Bronchial epithelial cell (primary cell): ENCODE results near the gene CHRDL1. TPM values are rescaled to one million over a fixed set of nuclear protein-coding genes. Genes with fewer than 3 reads are reported as not detected.

Experiments
- DNase-seq: peaks from one replicate; pipeline ENCODE4 v3.0.0-alpha.2; 2010; ENCODE audit warnings: low read depth
- FAIRE-seq: peaks from 2 replicates; lab custom pipeline; 2011; peaks lifted over from hg19 to GRCh38; lab: Jason Lieb, UNC
- H3K27me3 ChIP-seq: 2 replicates; pipeline ENCODE4 v1.5.1; 2011; ENCODE audit warnings: low read length; ENCODE audit not compliant: control insufficient read depth, insufficient read depth
- H3K36me3 ChIP-seq: 2 replicates; pipeline ENCODE4 v1.5.1; 2011; ENCODE audit warnings: low read length; ENCODE audit not compliant: control insufficient read depth, insufficient read depth
- H3K4me3 ChIP-seq: 2 replicates; pipeline ENCODE4 v1.5.1; 2011; ENCODE audit warnings: mild to moderate bottlenecking, low read depth, low read length, control low read depth
- CTCF ChIP-seq: IDR thresholded peaks from 2 replicates; pipeline ENCODE4 v1.5.1; 2011; ENCODE audit warnings: mild to moderate bottlenecking, moderate library complexity, low read length, control low read depth, inconsistent platforms; ENCODE audit not compliant: insufficient read depth, severe bottlenecking
- total RNA-seq: library from RNA; depleted of rRNA; stranded (reverse); fragments of >200 nt; gene quantifications from 2 replicates; pipeline ENCODE4 v1.2.1, GENCODE V29; 2014

CHRDL1 gene
- total RNA-seq, 1 donor from 2014 or later = not detected

- Histone ChIP-seq H3K36me3 (no peaks in the 10 kb centered on the region), H3K4me3 (no peak overlapping the region), H3K27me3 (no peaks in the 10 kb centered on the region)
- no peak for DNase-seq
- peak; percentile 18 for FAIRE-seq
- TF ChIP-seq CTCF = no peak
Observed at GRCh38 chrX:110806145-110806544, 10.5 kb upstream of the CHRDL1 start.

GRCh38 chrX:110805303-110805702 lies 9.7 kb upstream of the CHRDL1 start:
- Histone ChIP-seq H3K36me3 (no peaks in the 10 kb centered on the region), H3K27me3 (no peaks in the 10 kb centered on the region), H3K4me3 (no peak overlapping the region)
- DNase-seq (no peak), FAIRE-seq (no peak)
- no peak for TF ChIP-seq CTCF

GRCh38 chrX:110804446-110804845 lies 8.8 kb upstream of the CHRDL1 start:
- Histone ChIP-seq H3K4me3 (no peak overlapping the region), H3K27me3 (no peaks in the 10 kb centered on the region), H3K36me3 (no peaks in the 10 kb centered on the region)
- DNase-seq (no peak), FAIRE-seq (no peak)
- TF ChIP-seq CTCF = no peak

- H3K36me3 ChIP-seq = no peaks in the 10 kb centered on the region
- DNase-seq (peak; percentile 1), FAIRE-seq (no peak)
- TF ChIP-seq CTCF = no peak
- H3K4me3 ChIP-seq = no peak overlapping the region
- H3K27me3 ChIP-seq = no peaks in the 10 kb centered on the region
Observed at GRCh38 chrX:110803506-110803905, 7.9 kb upstream of the CHRDL1 start.

GRCh38 chrX:110796407-110796697 lies 735 bp upstream of the CHRDL1 start:
- FAIRE-seq = no peak
- H3K4me3 ChIP-seq = no peak overlapping the region

More at GRCh38 chrX:110796407-110796697, 735 bp upstream of the CHRDL1 start:
- Histone ChIP-seq H3K36me3 (no peaks in the 10 kb centered on the region), H3K27me3 (no peaks in the 10 kb centered on the region)
- no peak for TF ChIP-seq CTCF
- DNase-seq = no peak
